Caki2 (cell line): Measurements from ENCODE around the gene MVB12B. TPM values are rescaled to one million over a fixed set of nuclear protein-coding genes. Genes with fewer than 3 reads are reported as not detected.

Experiments used
- DNase-seq: peaks from one replicate; pipeline ENCODE4 v3.0.0-alpha.2; 2015; ENCODE audit warnings: low read depth
- in situ Hi-C: cut with HindIII; loops from 2 replicates; pipeline ENCODE4 v1.10.0; 2016; ENCODE audit warnings: low sequenced_read_pairs, low pct_unique_long_range_greater_than_20kb, mixed read lengths
- total RNA-seq: library from RNA; depleted of rRNA; stranded (reverse); fragments of >200 nt; shearing (Covaris generic); gene quantifications from 2 replicates; pipeline ENCODE4 v1.2.3, GENCODE V29; 2014; ENCODE audit warnings: low replicate concordance

Gene MVB12B
- total RNA-seq, 1 experiment from 2014 or later = 6.7 TPM

DNA sequence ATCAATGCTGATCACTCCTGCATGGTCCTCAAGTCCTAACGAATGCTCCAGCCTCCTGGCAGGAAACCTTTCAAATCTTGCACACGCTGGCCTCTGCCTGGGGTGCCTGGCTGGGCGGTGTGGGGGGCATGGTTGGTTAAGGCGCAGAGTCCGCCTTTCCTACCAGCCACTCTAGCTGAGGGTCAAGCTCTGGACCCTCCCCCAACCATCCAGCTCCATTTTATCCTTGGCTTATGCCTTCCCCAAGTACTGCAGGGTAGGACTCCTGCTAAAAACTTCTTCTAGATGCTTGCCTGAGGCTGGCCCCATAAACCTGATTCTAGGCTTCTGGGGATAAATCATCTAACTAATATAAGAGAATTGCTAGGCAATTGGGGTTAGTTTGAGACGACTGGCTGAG lies 808 bp upstream of the MVB12B start:
- in situ Hi-C loops = no loop called here
- DNase-seq = no peak

- DNase-seq = peak; percentile 37
- in situ Hi-C loops = no loop called here
Observed at GRCh38 chr9:126327006-126327713, 531 bp downstream of the MVB12B start.

DNA sequence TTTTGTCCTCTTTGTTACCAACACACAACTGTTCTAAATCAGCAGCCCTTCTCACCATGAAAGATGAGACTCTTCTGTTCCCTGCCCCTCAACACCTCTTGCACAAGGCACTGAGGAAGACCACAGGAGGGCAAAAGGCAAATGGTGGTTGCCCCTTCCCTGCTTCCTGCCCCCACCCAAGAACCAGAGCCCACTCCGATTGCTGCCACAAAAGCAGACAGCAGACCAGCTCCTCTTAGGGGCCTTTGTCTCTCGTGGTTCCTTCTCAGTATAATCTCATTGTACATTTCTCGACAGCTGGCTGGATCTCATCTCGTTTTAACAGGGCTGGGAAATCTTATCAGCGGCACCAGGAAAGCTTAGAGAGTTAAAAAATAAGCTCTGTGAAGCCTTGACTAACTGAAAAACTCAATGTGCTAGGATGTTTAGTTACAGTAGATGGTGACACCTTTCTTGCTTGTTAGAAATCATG lies 1.1 kb downstream of the MVB12B start:
- DNase-seq = no peak
- in situ Hi-C loops = no loop called here

DNA sequence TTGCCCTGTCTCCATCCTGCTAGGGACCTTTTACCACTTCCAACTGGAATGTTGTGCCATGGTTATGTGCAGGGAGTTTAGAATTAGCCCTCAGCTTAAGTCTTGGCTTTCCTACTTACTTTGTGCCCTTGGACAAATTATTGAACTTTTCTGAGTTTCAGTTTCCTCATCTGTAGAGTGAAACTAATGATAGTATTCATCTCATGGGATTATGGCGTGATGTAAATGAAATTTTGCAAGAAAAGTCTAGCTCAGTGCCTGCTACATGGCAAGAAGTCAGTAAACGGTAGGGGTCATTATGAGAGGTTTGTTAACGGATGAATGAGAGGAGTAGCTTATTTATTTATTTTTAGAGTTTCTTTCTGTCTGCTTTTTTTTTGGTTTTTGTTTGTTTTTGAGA lies 1.8 kb downstream of the MVB12B start:
- in situ Hi-C loops = no loop called here
- DNase-seq = no peak

DNA sequence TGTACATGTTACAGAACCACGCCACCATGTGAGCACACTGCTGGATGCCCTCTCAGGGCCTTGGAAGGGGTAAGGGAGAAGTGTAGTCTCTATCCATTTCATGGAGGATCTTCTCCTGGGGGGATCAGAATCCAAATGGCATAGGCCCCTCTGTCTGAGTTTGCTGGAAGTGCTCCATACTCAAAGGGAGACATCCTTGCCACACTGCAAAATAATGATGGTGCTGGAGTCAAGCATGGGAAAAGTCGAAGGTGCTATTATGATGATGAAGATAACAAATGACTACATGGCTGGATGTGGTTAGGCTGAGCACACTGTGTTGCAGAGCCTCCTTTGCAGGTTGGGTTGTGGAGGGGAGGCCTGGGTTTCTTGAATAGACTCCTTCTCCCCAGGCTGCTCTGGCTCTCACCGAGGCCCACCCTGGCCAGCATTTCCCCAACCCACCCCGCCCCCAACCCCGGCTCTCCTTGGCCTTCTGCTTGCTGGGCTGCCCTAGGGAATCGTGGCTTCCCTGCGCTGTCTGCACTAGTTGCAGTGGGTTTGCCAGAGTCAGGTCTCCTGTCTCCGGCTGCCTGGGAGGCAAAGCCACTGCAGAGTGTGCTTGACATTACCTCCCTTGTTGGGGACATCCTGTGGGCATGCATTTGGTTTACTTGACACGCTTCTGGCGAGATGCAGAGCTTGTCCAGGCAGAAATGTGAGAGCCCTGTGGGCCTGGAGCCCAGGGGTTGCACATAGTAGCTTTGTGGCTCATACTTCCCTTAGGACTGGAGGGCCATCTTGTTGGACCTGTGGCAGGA lies 3.0 kb downstream of the MVB12B start:
- DNase-seq = no peak
- in situ Hi-C loops = no loop called here

- no peak for DNase-seq
- in situ Hi-C loops = no loop called here
Observed at GRCh38 chr9:126330536-126330935, 3.9 kb downstream of the MVB12B start.

GRCh38 chr9:126331964-126332748 lies 5.5 kb downstream of the MVB12B start:
- in situ Hi-C loops = no loop called here
- DNase-seq = no peak

- peak; percentile 51 for DNase-seq
- in situ Hi-C loops = no loop called here
Observed at GRCh38 chr9:126334721-126335621, 8.3 kb downstream of the MVB12B start.

DNA sequence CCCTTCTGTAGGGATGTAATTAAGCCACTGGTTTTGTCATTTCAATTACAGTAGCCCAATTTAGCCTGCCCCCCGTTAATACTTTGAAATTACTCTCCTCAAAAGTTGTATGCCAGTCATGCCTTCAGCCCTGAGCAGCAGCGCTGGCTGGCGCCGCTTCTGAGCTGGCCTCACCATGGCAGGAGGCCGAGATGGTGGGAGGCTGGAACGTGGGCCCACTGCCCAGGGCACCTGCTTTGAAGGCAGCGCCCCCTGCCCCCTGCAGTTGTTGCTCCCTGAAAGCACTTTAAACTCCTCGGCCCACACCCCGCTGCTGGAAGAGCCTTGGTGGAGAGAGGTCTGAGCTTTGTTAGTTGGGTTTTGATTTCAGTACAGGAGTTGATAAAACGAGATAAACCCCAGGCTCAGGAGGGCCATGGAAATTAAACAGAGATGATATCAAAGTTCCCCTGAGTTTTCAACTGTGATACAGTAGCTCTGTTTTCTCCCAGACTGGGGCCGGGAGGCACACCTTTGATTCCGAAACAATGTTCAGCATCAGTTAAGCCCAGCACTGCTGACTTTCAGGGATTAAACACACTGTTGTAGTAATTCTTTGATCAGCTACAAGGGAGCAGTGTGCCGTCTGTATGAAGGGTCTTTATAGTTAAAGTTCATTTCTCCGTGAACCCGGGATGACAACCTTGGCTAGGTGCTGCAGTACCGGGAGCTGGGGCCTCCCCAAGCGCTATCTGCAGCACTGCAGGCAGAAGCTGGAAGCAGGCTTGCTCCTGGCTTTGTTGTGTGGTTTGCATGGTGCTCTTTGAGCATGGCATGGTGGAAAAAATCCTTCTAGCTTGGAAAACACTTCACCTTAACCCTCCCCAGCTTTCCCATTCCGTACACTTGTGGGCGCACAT lies 9.5 kb downstream of the MVB12B start:
- in situ Hi-C loops = no loop called here
- DNase-seq = no peak

DNA sequence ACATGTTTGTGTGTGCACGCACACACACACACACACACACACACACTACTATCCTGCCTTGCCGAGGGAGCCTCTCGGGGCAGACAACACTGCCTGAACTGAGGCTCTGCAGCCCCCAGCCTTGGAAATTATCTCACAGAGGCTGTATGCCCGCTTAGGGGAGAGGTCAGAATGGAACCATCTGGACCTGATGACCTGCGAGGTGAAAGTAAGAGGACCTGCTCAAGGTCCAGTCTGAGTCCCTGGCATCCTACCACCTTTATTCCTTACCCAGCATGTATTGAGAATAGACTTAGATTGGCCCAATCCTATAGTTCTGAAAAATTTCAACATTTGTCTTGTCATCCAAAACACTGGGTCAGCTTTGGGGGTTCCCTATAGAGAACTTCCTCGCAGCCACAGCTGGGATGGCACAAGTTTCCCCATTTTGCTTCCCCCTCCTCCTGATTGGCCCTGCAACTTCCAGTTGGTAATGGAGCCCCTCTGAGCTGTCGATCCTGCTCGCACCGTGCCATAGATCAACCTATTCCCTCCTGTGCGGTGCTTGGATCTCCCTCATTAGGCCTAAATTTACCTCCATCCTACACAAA lies 10.2 kb downstream of the MVB12B start:
- in situ Hi-C loops = no loop called here
- no peak for DNase-seq

GRCh38 chr9:126337729-126338372 lies 11.2 kb downstream of the MVB12B start:
- in situ Hi-C loops = no loop called here
- DNase-seq = no peak

DNA sequence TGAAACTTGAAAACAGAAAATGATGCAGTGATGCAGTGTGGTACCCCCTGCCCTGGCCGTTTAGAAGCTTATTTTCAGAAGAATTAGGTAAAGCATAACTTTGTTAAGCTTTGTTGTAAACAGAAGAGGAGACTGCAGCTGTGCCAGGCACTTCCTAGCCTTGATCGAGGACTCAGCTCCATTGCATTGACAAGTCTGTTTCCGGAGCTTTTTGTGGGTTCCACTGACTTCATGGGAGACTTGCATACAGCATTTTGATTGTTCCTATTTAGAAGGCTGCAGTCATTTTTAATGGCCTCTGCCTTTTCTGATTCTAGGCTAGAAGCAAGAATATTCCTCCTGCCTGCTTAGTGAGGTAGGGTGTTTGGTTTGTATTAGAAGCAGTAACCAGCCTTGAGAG lies 12.3 kb downstream of the MVB12B start:
- in situ Hi-C loops = no loop called here

DNA sequence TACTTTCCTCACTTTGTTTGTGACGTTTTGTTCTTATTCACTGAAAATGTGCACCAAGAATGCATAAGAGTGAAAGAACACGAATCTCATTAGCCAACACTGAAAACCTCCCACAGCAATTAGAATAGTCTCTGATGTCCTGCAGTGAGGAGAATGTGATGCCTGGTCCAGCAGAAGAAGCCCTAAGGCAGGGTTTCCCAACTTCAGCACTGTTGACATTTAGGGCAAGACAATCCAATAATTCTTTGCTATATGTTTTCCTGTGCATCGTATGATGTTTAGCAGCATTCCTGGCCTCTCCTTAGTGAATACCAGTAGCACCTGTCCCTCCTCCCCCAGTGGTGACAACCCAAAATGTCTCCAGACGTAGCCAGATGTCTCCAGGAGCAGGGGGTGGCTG lies 14.8 kb downstream of the MVB12B start:
- no peak for DNase-seq
- in situ Hi-C loops = no loop called here

More for the DNA sequence above, 12.3 kb downstream of the MVB12B start:
- DNase-seq = no peak

- in situ Hi-C loops = no loop called here
- DNase-seq = no peak
Observed at GRCh38 chr9:126341902-126342301, 15.3 kb downstream of the MVB12B start.

GRCh38 chr9:126342621-126343031 lies 16.0 kb downstream of the MVB12B start:
- no peak for DNase-seq
- in situ Hi-C loops = no loop called here

GRCh38 chr9:126343271-126343700 lies 16.7 kb downstream of the MVB12B start:
- no peak for DNase-seq
- in situ Hi-C loops = no loop called here
